PFSK-1 (cell line): Measurements from ENCODE around the gene GP1BB.

Experiments
- POLR2AphosphoS5 ChIP-seq: IDR thresholded peaks from 2 replicates; pipeline ENCODE4 v1.6.1; 2012; ENCODE audit warnings: low read depth, mild to moderate bottlenecking, control low read depth, low read length, moderate library complexity
- REST ChIP-seq, 2 experiments: IDR thresholded peaks; 2 replicates each; pipeline versions ENCODE4 v1.6.1 to v1.8.0; 2011 to 2012; ENCODE audit warnings: low read depth in 2 of 2, low read length in 2 of 2, control low read depth in 1 of 2, inconsistent platforms in 1 of 2, mild to moderate bottlenecking in 1 of 2, moderate library complexity in 1 of 2; ENCODE audit not compliant: insufficient read depth in 1 of 2
- SIN3A ChIP-seq: IDR thresholded peaks from 2 replicates; pipeline ENCODE4 v1.6.1; 2012; ENCODE audit warnings: mild to moderate bottlenecking, low read length, moderate library complexity, borderline replicate concordance; ENCODE audit not compliant: insufficient read depth

GRCh38 chr22:19719488-19720021, 3.8 kb upstream of the GP1BB start:
- TF ChIP-seq REST (IDR thresholded peaks at IDR 0.05; ENCODE audit: insufficient read depth in 1 of 2, low read depth in 2 of 2, low read length in 2 of 2), result no peak
- TF ChIP-seq POLR2AphosphoS5, result no peak
- no peak for TF ChIP-seq SIN3A
